GM18520 (cell line): ENCODE results near the gene AXIN1.
A peak's percentile ranks its signal among the peaks of the same experiment; 100 is the strongest.
"Not testable (repeated sequence)": the region's sequence is repeated elsewhere in the genome, so short reads cannot be mapped to it uniquely, and the experiment has no call there.

Experiments used
- ATAC-seq: cut with Tn5 transposase; IDR thresholded peaks from one replicate; pipeline ENCODE4 v1.9.1; 2021; ENCODE audit not compliant: unreplicated experiment

The AXIN1 gene

GRCh38 chr16:381012-381788 lies 28.7 kb upstream of the AXIN1 start:
- no peak for ATAC-seq

DNA sequence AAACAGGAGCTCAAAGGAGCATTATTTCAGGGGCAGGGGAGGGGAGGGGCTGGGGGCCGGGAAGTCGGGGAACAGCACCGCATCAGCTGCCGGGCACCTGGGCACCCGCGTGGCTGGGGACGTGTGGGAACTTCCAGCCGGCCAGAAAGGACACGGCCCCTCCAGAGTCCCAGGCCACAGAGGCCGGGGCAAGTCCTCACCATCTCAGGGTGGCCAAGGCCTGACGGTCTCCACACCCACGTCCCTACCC lies 28.2 kb upstream of the AXIN1 start:
- ATAC-seq: no peak

GRCh38 chr16:379961-380761 lies 27.6 kb upstream of the AXIN1 start:
- ATAC-seq: no peak

DNA sequence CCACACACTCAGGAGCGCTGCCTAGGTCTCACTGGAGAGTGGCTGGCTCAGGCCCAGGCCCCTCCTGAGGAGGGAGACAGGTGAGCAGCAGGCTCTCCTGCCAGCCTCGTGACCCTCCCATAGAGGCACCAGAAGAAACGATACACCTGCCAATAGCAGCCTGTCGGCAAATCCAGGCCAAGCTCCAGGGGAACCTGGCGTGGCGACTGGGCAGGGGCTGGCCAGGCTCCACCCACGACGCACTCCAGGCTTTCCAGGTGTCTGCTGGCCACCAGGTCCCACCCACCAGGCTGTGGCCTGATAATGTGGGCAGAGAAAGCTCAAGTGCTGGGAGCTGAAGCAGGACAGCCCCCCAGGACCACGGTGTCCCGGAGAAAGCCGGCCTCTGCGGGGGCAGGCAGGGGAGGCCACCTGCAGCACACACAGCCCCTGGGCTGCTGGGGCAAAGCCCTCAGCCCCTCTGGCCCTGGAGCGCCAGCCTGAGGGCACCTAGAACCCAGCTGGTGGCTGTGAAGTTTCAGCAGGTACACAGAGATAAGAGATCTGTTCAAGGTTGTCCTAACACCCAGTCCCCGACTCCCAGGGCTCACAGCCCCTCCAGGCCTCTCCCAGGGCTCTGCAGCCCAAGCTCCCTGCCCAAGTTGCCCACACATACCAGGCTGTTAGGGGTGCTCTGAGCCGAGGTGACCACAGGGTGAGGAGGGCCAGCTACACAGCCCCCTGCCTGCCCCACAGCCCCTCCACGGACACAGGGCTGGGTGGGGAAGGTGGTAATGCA lies 26.8 kb upstream of the AXIN1 start:
- ATAC-seq: no peak

DNA sequence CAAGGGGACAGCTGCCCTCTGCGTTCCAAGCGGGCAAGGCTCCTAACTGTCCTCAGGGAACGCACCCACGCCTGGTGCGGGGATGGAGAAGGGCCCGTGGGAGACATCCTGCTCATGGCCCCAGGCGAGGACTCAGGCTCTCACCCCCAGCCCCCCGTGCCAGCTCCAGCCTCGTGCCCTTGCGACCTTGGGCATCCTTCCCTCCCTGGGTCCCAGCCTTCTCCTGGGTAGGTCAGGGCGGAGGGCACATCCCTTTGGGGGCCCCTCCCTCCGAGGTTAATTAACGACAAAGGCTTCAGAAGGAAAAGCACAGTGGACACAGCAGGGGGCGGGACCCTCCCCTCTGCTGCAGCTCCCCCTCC lies 26.3 kb upstream of the AXIN1 start:
- ATAC-seq: no peak

DNA sequence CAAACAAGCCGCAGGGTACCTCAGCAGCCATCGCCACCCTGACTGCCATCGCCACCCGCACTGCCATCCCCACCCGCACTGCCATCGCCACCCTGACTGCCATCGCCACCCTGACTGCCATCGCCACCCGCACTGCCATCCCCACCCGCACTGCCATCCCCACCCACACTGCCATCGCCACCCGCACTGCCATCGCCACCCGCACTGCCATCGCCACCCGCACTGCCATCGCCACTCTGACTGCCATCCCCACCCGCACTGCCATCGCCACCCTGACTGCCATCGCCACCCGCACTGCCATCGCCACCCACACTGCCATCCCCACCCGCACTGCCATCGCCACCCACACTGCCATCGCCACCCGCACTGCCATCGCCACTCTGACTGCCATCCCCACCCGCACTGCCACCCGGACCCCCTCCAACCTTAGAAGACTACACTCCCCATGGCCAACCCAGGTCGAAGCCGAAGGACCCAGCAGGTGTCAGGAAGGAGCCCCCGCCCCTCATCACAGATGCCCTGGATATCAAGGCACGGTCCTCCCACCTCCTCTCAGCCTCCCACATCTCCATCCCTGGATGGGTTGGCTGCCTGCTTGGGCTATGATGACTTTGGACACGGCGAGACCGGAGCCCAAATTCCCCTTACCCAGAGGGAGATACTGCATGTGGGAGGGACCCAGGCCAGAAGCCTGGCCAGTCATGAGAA lies 25.7 kb upstream of the AXIN1 start:
- ATAC-seq: not testable (repeated sequence)

GRCh38 chr16:377419-377951 lies 25.0 kb upstream of the AXIN1 start:
- ATAC-seq: no peak

GRCh38 chr16:376817-377418 lies 24.4 kb upstream of the AXIN1 start:
- ATAC-seq: no peak

DNA sequence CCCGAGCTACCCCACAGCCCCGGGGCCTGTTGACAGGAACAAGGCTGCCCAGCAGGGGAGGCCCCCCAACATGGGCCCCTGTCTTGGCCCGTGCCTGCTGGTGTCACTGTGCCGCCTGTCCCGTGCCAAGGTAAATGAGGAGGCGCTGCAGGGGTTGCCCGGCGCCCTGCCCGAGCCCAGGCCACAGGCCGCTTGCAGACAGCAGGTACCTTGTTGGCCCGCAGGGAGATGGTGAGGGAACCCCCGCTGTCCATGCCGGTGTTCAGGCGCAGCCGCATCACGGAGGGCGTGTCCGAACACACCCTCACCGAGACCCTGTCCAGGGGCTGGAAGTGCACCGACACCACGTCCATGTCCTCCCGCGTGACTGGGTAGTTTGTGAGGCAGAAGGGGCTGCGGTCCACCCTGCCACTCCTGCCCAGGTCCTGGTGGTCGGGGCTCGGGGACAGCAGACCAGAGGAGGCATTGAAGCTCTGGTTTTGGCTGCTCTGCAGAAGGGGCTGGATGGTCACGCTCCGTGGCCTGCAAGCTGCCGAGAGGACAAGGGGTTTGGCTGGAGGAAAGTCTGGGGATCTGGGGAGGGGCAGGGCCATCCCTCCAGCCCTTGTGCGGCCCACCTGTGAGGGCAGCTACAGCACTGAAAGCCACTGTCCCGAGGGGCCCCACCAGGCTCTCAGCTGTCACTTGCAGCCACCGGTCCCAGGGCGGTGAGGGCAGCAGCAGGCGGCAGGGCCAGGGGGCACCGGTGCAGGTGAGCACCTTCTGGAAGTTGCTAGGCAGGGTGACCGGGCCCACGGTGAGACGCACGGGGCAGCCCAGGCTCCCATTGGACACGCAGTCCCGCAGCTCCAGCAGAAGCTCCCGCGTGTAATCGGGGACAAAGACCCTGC lies 23.6 kb upstream of the AXIN1 start:
- ATAC-seq: no peak

DNA sequence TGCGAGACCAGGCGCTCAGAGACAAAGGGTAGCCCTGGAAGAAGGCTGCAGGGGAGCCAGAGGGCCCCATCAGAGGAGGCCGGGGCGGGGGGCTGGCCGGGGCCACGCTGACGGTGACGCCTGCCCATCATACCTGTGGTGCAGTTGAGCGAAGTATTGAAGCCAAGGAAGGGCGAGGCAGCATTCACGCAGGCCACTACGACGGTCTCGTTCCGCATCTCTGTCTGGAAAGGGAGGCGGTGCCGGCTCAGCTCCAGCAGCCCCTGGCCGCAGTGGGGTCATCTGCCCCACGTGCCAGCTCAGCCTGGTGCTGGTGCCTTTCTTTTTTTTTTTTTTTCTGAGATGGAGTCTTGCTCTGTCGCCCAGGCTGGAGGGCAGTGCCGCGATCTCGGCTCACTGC lies 22.7 kb upstream of the AXIN1 start:
- ATAC-seq: no peak

- no peak for ATAC-seq
Measured at GRCh38 chr16:374616-374926, 22.0 kb upstream of the AXIN1 start.

- ATAC-seq: no peak
Measured at GRCh38 chr16:373848-374615, 21.5 kb upstream of the AXIN1 start.

GRCh38 chr16:373020-373598 lies 20.6 kb upstream of the AXIN1 start:
- ATAC-seq: no peak

GRCh38 chr16:372302-372983 lies 19.9 kb upstream of the AXIN1 start:
- ATAC-seq: no peak

GRCh38 chr16:371515-372301 lies 19.2 kb upstream of the AXIN1 start:
- ATAC-seq: no peak

GRCh38 chr16:370979-371514 lies 18.5 kb upstream of the AXIN1 start:
- ATAC-seq: no peak

DNA sequence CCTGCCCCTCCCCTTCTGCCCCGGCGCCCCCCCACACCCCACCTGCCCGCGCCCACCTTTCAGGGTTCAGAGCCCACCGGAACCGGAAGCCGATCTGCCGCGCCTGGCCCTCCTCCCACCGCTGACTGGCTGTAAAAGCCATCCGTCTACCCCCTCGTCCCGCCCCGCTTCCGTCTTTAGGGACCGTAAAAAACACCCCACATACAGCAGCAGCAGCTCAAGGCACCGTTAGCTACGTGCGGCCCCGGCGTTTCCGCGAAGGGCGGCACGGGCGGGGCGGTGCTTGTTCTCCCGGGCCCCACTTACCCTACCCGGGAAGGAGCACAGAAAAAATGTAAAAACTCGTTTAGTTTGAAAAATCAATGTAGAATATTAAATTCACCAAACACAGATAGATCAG lies 17.9 kb upstream of the AXIN1 start, which contains the start of gene MRPL28:
TSS of gene MRPL28 (minus strand) at position 96 of the 400 bp plus-strand sequence. CDS start 320 bp downstream, outside the sequence.
- ATAC-seq: peak; percentile 63
